ENCODE results near the gene VWA8.
"Not testable (repeated sequence)": the region's sequence is repeated elsewhere in the genome, so short reads cannot be mapped to it uniquely, and the experiment has no call there.

The VWA8 gene

GRCh38 chr13:41922894-41923293, 38.0 kb downstream of the VWA8 start:
- DNase-seq (ENCODE audit: low spot score) = not testable (repeated sequence)

- DNase-seq (ENCODE audit: low spot score) = no peak
Measured at GRCh38 chr13:41919741-41920487, 41.0 kb downstream of the VWA8 start.

- no peak for DNase-seq (ENCODE audit: low spot score)
Measured at GRCh38 chr13:41919031-41919740, 41.7 kb downstream of the VWA8 start.

- DNase-seq (ENCODE audit: low spot score) = no peak
Measured at GRCh38 chr13:41917641-41918040, 43.3 kb downstream of the VWA8 start.

GRCh38 chr13:41916173-41916954, 44.5 kb downstream of the VWA8 start:
- DNase-seq (ENCODE audit: low spot score) = no peak

- no peak for DNase-seq (ENCODE audit: low spot score)
Measured at GRCh38 chr13:41915081-41915480, 45.8 kb downstream of the VWA8 start.

- no peak for DNase-seq (ENCODE audit: low spot score)
Measured at GRCh38 chr13:41914552-41914951, 46.4 kb downstream of the VWA8 start.

GRCh38 chr13:41909506-41909905, 51.4 kb downstream of the VWA8 start:
- no peak for DNase-seq (ENCODE audit: low spot score)

GRCh38 chr13:41905600-41906254, 55.2 kb downstream of the VWA8 start:
- no peak for DNase-seq (ENCODE audit: low spot score)

- DNase-seq (ENCODE audit: low spot score) = no peak
Measured at GRCh38 chr13:41900918-41901317, 60.0 kb downstream of the VWA8 start.

GRCh38 chr13:41898411-41898810, 62.5 kb downstream of the VWA8 start:
- DNase-seq (ENCODE audit: low spot score) = not testable (repeated sequence)

- no peak for DNase-seq (ENCODE audit: low spot score)
Measured at GRCh38 chr13:41897126-41897525, 63.8 kb downstream of the VWA8 start.

- no peak for DNase-seq (ENCODE audit: low spot score)
Measured at GRCh38 chr13:41895478-41895877, 65.4 kb downstream of the VWA8 start.

GRCh38 chr13:41891119-41891518, 69.8 kb downstream of the VWA8 start:
- no peak for DNase-seq (ENCODE audit: low spot score)

GRCh38 chr13:41883147-41883546, 77.8 kb downstream of the VWA8 start:
- no peak for DNase-seq (ENCODE audit: low spot score)

- DNase-seq (ENCODE audit: low spot score) = not testable (repeated sequence)
Measured at GRCh38 chr13:41881890-41882289, 79.0 kb downstream of the VWA8 start.

GRCh38 chr13:41880966-41881365, 79.9 kb downstream of the VWA8 start:
- no peak for DNase-seq (ENCODE audit: low spot score)

- DNase-seq (ENCODE audit: low spot score) = no peak
Measured at GRCh38 chr13:41864658-41865057, 96.3 kb downstream of the VWA8 start.

GRCh38 chr13:41862659-41863058, 98.2 kb downstream of the VWA8 start:
- DNase-seq (ENCODE audit: low spot score) = not testable (repeated sequence)

GRCh38 chr13:41859565-41859964, 101.3 kb downstream of the VWA8 start:
- no peak for DNase-seq (ENCODE audit: low spot score)

GRCh38 chr13:41858780-41859179, 102.1 kb downstream of the VWA8 start:
- DNase-seq (ENCODE audit: low spot score) = no peak

GRCh38 chr13:41854758-41855157, 106.2 kb downstream of the VWA8 start:
- no peak for DNase-seq (ENCODE audit: low spot score)
